Uterus (tissue), 4 donors: ENCODE data around the gene SAMD5. TPM values are rescaled to one million over a fixed set of nuclear protein-coding genes. Genes with fewer than 3 reads are reported as not detected.

ENCODE experiments used
- DNase-seq, 2 donors: peaks; one replicate each; pipeline ENCODE4 v3.0.0-alpha.2; 2019 to 2020
- H3K27ac ChIP-seq, 2 donors: fragments of 200-600 bp; sonication (generic); 1 replicate in 1 of 2; 2 replicates in 1 of 2; pipeline ENCODE4 v1.5.1; 2016 to 2018
- H3K27me3 ChIP-seq, 2 donors: fragments of 200-600 bp; sonication (generic); one replicate each; pipeline ENCODE4 v1.5.1; 2018 to 2019; ENCODE audit warnings: control low read depth in 1 of 2
- H3K36me3 ChIP-seq, 2 donors: fragments of 200-600 bp; sonication (generic); one replicate each; pipeline ENCODE4 v1.5.1; 2019; ENCODE audit warnings: control low read depth in 1 of 2
- H3K4me1 ChIP-seq, 2 donors: fragments of 200-600 bp; sonication (generic); one replicate each; pipeline ENCODE4 v1.5.1; 2018 to 2019; ENCODE audit warnings: control low read depth in 1 of 2
- H3K4me3 ChIP-seq, 2 donors: fragments of 200-600 bp; sonication (generic); 1 replicate in 1 of 2; 2 replicates in 1 of 2; pipeline ENCODE4 v1.5.1; 2018 to 2019; ENCODE audit warnings: mild to moderate bottlenecking in 1 of 2
- H3K9me3 ChIP-seq, 2 donors: fragments of 200-600 bp; sonication (generic); one replicate each; pipeline ENCODE4 v1.5.1; 2019; ENCODE audit warnings: control low read depth in 1 of 2
- POLR2A ChIP-seq, 2 donors: fragments of 450-650 bp; IDR thresholded peaks; one replicate each; pipeline ENCODE4 v1.6.1; 2016; ENCODE audit warnings: antibody characterized with exemption in 2 of 2, mild to moderate bottlenecking in 1 of 2, moderate library complexity in 1 of 2
- intact Hi-C: fragments of 100-400 bp; cut with DNase I; formaldehyde crosslinking; loops from one replicate; pipeline ENCODE4 v1.15.1; 2023; ENCODE audit warnings: low total_unique reads
- total RNA-seq, 4 donors: library from RNA; depleted of rRNA in 3 of 4; stranded (reverse); fragments of >200 nt in 3 of 4; gene quantifications; one replicate each; pipeline versions ENCODE4 v1.1.0 to v1.2.4, GENCODE V29; 2014 to 2023
- TF ChIP-seq, protein P1 (sequence below), 4 experiments: fragments of 200-600 bp in 2 of 4; fragments of 450-650 bp in 2 of 4; sonication (generic) in 2 of 4; IDR thresholded peaks; one replicate each; pipeline ENCODE4 v1.5.1; 2016 to 2019; ENCODE audit warnings: antibody characterized with exemption in 4 of 4, mild to moderate bottlenecking in 2 of 4, moderate library complexity in 1 of 4
- donor health status: DM: yes; HTN: yes; CAD: no.

The SAMD5 gene
- total RNA-seq, 4 donors from 2014 or later: 3.3 to 31.7 (median 9.6) TPM

DNA sequence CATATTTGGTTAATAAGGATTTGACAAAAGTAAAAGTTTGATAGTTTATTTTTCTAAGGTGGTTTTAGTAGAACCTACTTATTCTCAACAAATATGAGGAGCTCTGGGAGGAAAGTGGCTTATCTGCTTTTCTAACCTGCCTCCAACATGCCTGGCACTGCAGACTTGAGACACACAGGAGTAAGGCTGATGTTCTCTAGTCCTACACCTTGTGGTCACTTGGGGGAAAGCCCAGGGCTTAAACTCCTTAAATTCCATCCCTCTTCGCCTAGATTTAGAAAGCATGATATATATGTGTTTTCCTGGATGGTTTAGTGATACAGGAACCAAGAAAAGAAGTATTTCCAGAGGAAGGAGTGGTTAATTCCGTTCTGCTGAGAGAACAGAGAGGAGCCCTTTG, 39.9 kb upstream of the SAMD5 start:
- TF ChIP-seq, protein P1, sequence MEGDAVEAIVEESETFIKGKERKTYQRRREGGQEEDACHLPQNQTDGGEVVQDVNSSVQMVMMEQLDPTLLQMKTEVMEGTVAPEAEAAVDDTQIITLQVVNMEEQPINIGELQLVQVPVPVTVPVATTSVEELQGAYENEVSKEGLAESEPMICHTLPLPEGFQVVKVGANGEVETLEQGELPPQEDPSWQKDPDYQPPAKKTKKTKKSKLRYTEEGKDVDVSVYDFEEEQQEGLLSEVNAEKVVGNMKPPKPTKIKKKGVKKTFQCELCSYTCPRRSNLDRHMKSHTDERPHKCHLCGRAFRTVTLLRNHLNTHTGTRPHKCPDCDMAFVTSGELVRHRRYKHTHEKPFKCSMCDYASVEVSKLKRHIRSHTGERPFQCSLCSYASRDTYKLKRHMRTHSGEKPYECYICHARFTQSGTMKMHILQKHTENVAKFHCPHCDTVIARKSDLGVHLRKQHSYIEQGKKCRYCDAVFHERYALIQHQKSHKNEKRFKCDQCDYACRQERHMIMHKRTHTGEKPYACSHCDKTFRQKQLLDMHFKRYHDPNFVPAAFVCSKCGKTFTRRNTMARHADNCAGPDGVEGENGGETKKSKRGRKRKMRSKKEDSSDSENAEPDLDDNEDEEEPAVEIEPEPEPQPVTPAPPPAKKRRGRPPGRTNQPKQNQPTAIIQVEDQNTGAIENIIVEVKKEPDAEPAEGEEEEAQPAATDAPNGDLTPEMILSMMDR (IDR thresholded peaks at IDR 0.05): no peak
- TF ChIP-seq POLR2A (IDR thresholded peaks at IDR 0.05): no peak
- Histone ChIP-seq H3K27me3 (no peaks in the 10 kb centered on the region), H3K9me3 (peaks cover 0 to 4% of the 10 kb centered on the region in 2 donors), H3K4me3 (no peak overlapping the region), H3K36me3 (no peaks in the 10 kb centered on the region), H3K27ac (no peak overlapping the region), H3K4me1 (no peaks in the 10 kb centered on the region)
- DNase-seq: no peak
- intact Hi-C loops: no loop called here

GRCh38 chr6:147479857-147480256, 28.6 kb upstream of the SAMD5 start:
- TF ChIP-seq, protein P1 (IDR thresholded peaks at IDR 0.05): no peak
- TF ChIP-seq POLR2A (IDR thresholded peaks at IDR 0.05): no peak
- no peak overlapping the region for H3K4me3 ChIP-seq
- no peaks in the 10 kb centered on the region for H3K9me3 ChIP-seq
- no peak overlapping the region for H3K27ac ChIP-seq
- intact Hi-C loops: no loop called here
- H3K4me1 ChIP-seq: no peaks in the 10 kb centered on the region
- DNase-seq: no peak
- no peaks in the 10 kb centered on the region for H3K27me3 ChIP-seq
- no peaks in the 10 kb centered on the region for H3K36me3 ChIP-seq

GRCh38 chr6:147486683-147487082, 21.8 kb upstream of the SAMD5 start:
- H3K27ac ChIP-seq: no peak overlapping the region
- DNase-seq: no peak
- H3K27me3 ChIP-seq: no peaks in the 10 kb centered on the region
- intact Hi-C loops: no loop called here
- H3K4me1 ChIP-seq: no peaks in the 10 kb centered on the region
- H3K4me3 ChIP-seq: no peak overlapping the region
- TF ChIP-seq POLR2A (IDR thresholded peaks at IDR 0.05): no peak
- TF ChIP-seq, protein P1 (IDR thresholded peaks at IDR 0.05): no peak
- H3K36me3 ChIP-seq: no peaks in the 10 kb centered on the region
- no peaks in the 10 kb centered on the region for H3K9me3 ChIP-seq

DNA sequence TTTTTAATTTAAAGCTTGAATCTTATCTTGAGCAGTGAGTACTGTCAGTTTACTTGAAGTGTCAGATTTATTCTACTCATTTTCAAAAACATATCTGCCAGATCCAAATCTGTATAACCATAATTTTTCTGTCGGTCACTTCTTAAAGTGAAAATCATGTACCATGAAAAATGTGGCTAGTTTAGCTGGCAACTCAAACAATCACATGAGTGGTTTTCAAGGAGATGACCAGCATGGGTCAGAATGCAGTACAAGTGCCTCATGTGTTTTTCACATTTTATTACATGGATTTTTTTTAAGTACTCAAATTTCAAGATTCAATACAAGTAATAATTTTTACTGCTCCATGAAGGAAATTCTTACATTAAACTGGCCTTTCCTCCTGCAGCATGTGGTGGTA, 11.0 kb upstream of the SAMD5 start:
- TF ChIP-seq POLR2A (IDR thresholded peaks at IDR 0.05): no peak
- TF ChIP-seq, protein P1 (IDR thresholded peaks at IDR 0.05): no peak
- H3K36me3 ChIP-seq: no peaks in the 10 kb centered on the region
- intact Hi-C loops: no loop called here

GRCh38 chr6:147503587-147503986, 4.9 kb upstream of the SAMD5 start:
- TF ChIP-seq, protein P1 (IDR thresholded peaks at IDR 0.05): no peak
- TF ChIP-seq POLR2A (IDR thresholded peaks at IDR 0.05): no peak
- Histone ChIP-seq H3K27ac (no peak overlapping the region), H3K4me1 (peaks cover 0 to 4% of the 10 kb centered on the region in 2 donors), H3K36me3 (no peaks in the 10 kb centered on the region), H3K9me3 (no peaks in the 10 kb centered on the region), H3K4me3 (no peak overlapping the region), H3K27me3 (no peaks in the 10 kb centered on the region)
- intact Hi-C loops: loop anchor here (10.0 kb wide), 1 partner anchor 661 kb away; no protein-coding TSS in a partner anchor
- DNase-seq: no peak

More for the DNA sequence above, 11.0 kb upstream of the SAMD5 start:
- DNase-seq: no peak
- H3K27ac ChIP-seq: no peak overlapping the region
- H3K4me1 ChIP-seq: no peaks in the 10 kb centered on the region
- no peak overlapping the region for H3K4me3 ChIP-seq
- no peaks in the 10 kb centered on the region for H3K9me3 ChIP-seq
- no peaks in the 10 kb centered on the region for H3K27me3 ChIP-seq
